HL-60 (cell line): Measurements from ENCODE around the gene DNMT3A.

Source experiments
- DNase-seq, 2 experiments: peaks; one replicate each; pipeline ENCODE4 v3.0.0-alpha.2; 2010 to 2020; ENCODE audit warnings: low read depth in 1 of 2, low spot score in 1 of 2
- H3K27ac ChIP-seq: fragments of 250-450 bp; sonication (Bioruptor Pico); replicated peaks from 2 replicates; pipeline ENCODE4 v1.5.1; 2020; ENCODE audit warnings: mild to moderate bottlenecking, moderate library complexity
- H3K27me3 ChIP-seq: fragments of 250-450 bp; sonication (Bioruptor Pico); 2 replicates; pipeline ENCODE4 v1.5.1; 2021; ENCODE audit warnings: mild to moderate bottlenecking, moderate library complexity; ENCODE audit not compliant: insufficient read depth, poor library complexity, severe bottlenecking
- H3K4me3 ChIP-seq: replicated peaks from 2 replicates; pipeline ENCODE4 v1.5.1; 2011; ENCODE audit warnings: mild to moderate bottlenecking, control low read depth, low read length; ENCODE audit not compliant: insufficient read depth
- CTCF ChIP-seq: IDR thresholded peaks from one replicate; pipeline ENCODE4 v1.5.1; 2011; ENCODE audit warnings: low read length, control low read depth, inconsistent platforms; ENCODE audit not compliant: insufficient read depth
- GABPA ChIP-seq: IDR thresholded peaks from 2 replicates; pipeline ENCODE4 v1.6.1; 2012; ENCODE audit warnings: low read depth
- POLR2AphosphoS5 ChIP-seq: IDR thresholded peaks from 2 replicates; pipeline ENCODE4 v1.6.1; 2012; ENCODE audit warnings: low read depth
- REST ChIP-seq: IDR thresholded peaks from 2 replicates; pipeline ENCODE4 v1.6.1; 2012; ENCODE audit warnings: low read depth; ENCODE audit not compliant: insufficient replicate concordance
- SPI1 ChIP-seq: IDR thresholded peaks from 2 replicates; pipeline ENCODE4 v1.6.1; 2012; ENCODE audit warnings: low read depth, mild to moderate bottlenecking, borderline replicate concordance

DNMT3A gene

GRCh38 chr2:25303633-25304236, 38.0 kb downstream of the DNMT3A start:
- TF ChIP-seq CTCF (no peak), POLR2AphosphoS5 (no peak), GABPA (no peak), SPI1 (no peak), REST (no peak)
- no peak overlapping the region for H3K4me3 ChIP-seq
- DNase-seq, result no peak

DNA sequence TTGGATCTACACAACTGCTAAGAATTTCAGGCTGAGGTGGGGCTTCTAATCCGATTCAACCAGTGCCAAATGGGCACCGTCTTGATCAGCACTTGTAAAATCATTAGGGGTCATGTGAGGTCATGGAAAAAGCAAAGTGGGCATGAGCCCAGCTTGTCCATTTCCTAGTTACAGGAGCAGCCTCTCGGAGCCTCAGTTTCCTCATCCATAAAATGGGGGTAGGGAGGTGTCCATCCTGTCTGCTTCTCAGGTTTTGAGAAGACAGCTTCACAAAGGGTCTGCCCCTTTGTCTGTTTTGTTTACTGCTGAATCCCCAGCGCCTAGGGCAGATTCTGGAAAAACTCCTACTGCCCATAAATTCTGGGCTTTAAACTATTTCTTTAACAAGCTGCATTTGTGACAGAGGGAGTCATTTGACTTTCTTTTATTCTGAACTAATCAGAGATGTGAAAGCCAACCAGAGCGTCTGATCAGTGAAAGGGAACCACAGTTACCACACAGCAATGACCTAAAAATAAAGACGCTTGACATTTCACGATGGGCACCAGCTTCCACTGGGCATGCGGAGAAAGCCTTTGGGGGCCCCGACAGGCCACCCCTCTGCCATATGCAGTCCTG, 38.9 kb downstream of the DNMT3A start:
- Histone ChIP-seq H3K27me3 (no peaks in the 10 kb centered on the region), H3K27ac (no peak overlapping the region), H3K4me3 (no peak overlapping the region)
- no peak for DNase-seq
- no peak for TF ChIP-seq GABPA
- TF ChIP-seq POLR2AphosphoS5, result no peak
- TF ChIP-seq CTCF, result no peak
- no peak for TF ChIP-seq REST
- no peak for TF ChIP-seq SPI1

More at GRCh38 chr2:25303633-25304236, 38.0 kb downstream of the DNMT3A start:
- Histone ChIP-seq H3K27ac (no peak overlapping the region), H3K27me3 (no peaks in the 10 kb centered on the region)

DNA sequence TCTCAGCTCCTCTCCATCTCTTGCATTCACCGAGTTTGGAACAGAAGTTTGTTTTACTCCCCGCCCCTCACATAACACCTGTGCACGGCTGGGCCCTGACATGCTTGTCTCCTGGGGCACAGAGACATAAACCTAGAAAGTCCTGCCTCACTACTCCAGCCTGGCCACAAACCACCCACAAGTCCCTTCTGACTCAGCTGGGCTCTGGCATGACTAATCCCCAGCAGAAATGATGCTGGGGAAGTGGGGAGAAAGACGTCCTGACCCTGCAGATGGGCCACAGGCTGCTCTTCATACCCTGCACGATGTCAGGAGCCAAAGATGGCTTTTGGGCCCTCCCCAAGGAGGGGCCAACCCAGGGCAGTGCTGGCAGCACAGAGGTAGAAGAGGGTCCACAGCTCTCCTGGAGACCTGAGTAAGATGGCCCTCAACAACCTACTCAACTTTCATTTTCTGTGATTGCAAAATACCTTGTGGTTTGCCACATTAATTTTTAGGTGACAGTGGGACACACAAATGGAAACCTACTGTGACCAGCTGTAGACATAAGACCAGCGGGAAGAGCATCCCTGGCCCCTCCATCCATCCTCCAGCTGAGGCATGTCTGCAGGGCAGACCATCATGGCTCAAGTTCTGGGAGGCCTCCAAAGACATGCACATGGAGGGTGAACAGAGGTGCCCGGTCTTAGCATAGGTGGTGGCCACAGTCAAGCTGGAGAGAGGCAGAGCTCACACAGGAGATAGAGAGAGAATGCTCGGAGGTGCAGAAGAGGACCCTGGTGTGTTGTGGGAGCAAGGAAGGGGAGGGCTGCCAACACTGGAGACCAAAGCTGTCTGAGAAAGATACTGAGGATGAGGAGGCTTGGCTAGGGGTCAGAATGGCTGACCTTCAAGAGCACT, 40.0 kb downstream of the DNMT3A start:
- Histone ChIP-seq H3K27ac (no peak overlapping the region), H3K27me3 (no peaks in the 10 kb centered on the region), H3K4me3 (peak overlapping the region; percentile 22)
- DNase-seq, result peak; percentile 78 to 81
- no peak for TF ChIP-seq CTCF
- TF ChIP-seq REST, result no peak
- peak; percentile 48; the same call in 1 of the 2 replicates for TF ChIP-seq POLR2AphosphoS5
- peak; percentile 75; the same call in 1 of the 2 replicates for TF ChIP-seq SPI1
- no peak for TF ChIP-seq GABPA
